Renal cortical epithelial cell (primary cell): ENCODE results near the gene SPDYE9. TPM values are rescaled to one million over a fixed set of nuclear protein-coding genes. Genes with fewer than 3 reads are reported as not detected.
"Not testable (repeated sequence)": the region's sequence is repeated elsewhere in the genome, so short reads cannot be mapped to it uniquely, and the experiment has no call there.

Experiments
- DNase-seq: peaks from one replicate; pipeline ENCODE4 v3.0.0-alpha.2; 2011; ENCODE audit warnings: low read depth
- total RNA-seq: library from RNA; depleted of rRNA; stranded (reverse); fragments of >200 nt; gene quantifications from 2 replicates; pipeline ENCODE4 v1.2.3, GENCODE V29; 2014

SPDYE9 gene, protein sequence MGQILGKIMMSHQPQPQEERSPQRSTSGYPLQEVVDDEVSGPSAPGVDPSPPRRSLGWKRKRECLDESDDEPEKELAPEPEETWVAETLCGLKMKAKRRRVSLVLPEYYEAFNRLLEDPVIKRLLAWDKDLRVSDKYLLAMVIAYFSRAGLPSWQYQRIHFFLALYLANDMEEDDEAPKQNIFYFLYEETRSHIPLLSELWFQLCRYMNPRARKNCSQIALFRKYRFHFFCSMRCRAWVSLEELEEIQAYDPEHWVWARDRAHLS
- not detected in 2 replicates for total RNA-seq

DNA sequence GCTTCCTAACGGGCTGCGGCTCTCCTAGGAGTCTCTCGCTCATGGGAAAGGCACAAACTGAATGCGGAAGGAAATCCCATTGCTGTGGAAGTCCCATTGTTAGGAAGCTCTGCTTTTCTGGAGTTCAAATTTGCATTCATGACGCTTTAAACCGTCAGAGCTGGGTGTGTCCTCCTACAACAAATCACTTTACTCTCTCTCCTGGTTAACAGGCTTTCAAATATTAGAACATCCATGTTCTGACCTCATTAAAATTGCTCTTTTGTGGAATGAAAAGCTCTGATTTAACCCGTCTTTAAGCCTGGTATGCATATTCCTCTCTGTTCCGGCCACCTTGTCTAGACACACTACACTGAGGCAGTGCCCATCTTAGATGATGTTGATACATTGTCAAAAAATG lies at the start of gene SPDYE9:
Gene SPDYE9 (minus strand): TSS at position 101 of the 400 bp plus-strand sequence. CDS start 1,800 bp downstream, outside the sequence.
- DNase-seq: not testable (repeated sequence)

DNA sequence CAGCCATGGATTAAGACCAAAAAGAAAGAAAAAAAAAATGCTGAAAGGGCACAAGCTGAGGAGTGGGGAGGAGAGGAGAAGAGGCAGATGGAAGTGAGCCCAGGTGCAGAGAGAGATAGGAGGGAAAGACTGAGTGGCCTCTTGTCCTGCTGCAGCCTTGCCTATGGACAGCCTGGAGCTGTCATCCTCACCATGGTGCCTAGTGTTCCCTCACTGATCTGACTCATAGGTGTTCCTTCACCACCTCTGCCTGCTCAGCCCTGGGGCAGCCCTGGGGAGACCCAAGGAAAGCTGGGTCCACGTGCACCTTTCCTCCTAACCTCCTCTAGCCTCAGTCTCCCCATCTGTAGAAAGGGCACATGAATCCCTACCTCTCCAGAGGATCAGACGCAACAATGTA lies 49.0 kb upstream of the SPDYE9 start:
- DNase-seq: not testable (repeated sequence)

DNA sequence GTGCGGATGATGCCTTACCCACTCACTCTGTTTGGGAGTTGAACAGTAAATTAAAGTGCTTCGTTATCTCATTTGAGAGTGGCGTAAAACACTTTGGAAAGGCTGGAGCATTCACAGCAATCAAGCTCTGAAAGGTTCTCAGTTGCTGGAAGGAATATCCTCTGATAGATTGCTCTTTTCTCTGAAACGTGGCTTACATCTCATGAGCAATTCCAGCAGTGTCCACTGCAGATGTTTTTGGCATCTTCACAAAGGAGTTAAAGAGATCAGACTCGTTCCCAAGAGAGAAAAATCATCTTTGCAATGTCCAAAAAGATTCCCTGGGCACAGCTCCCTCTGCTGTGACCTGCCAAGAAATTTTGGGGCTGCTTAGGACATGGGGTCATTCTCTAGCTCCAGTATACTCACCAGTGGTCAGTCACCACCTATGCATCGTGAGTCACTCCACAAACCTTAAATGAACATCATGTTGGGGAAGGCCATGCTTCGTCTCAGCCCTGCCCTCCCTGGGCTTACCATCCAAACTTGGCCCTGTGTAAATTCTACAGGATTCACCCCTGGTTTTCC lies 46.9 kb upstream of the SPDYE9 start:
- DNase-seq: not testable (repeated sequence)

DNA sequence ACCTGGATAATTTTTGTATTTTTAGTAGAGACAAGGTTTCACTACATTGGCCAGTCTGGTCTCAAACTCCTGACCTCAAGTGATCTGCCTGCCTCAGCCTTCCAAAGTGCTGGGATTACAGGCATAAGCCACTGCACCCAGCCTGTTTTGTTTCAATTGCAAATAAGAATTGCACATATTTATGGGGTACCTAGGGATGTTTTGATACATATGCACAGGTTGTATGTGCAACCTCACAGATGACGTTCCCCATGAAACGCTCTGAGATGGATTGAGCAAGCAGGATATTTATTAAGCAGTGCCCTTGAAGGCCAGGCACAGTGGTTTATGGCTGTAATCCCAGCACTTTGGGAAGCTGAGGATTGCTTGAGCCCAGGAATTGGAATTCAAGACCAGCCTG lies 44.8 kb upstream of the SPDYE9 start:
- DNase-seq: not testable (repeated sequence)

DNA sequence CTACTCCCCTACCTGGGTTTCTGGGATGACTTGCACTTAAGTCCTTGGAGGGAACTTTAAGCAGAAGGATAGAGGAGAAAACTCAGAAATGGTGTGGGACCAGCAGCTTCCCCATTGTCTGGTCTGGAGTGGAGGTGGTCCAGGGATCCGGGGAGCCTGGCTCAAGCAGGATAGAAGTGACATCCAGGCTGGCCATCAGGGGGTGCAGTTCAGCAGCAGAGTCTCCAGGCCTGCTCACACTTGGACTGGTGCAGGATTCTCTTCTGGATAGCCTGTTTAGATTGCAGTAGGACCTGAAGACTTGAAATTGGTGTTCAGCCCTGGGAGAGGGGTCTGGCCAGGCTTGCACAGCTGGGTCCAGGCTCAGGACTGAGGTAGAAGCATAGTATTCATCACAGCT lies 38.3 kb upstream of the SPDYE9 start:
- not testable (repeated sequence) for DNase-seq

DNA sequence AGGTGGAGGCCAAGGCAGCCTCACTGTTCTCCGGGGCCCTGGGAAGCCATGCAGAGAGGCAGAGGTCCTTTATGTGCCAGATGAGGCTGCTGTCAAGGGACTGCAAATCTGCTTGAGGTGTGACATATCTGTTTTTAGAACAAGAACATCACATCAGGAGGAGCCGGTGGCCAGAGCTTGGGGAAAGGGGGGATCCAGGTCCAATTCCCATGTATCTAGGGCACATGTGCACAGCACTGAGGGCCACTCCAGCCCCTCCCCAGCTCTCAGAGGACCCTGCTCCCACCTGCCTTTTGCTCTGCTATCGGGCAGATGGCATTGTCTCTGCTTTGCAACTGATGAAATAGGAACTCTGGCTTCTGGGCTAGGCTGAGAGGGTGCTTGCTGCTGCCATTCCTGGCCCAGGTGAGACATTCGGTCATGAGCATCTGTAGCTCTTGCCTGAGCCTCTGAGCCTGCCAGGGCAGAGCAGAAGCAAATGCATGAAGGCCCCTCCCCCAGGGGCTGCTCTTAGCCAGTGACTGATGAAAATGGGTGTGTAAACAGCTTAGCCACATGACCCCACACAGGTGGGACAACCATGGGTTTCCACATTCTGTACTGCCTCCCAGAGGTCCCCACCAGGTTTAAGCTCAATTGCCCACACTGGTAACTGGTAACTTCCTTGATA lies 37.1 kb upstream of the SPDYE9 start:
- DNase-seq: not testable (repeated sequence)

DNA sequence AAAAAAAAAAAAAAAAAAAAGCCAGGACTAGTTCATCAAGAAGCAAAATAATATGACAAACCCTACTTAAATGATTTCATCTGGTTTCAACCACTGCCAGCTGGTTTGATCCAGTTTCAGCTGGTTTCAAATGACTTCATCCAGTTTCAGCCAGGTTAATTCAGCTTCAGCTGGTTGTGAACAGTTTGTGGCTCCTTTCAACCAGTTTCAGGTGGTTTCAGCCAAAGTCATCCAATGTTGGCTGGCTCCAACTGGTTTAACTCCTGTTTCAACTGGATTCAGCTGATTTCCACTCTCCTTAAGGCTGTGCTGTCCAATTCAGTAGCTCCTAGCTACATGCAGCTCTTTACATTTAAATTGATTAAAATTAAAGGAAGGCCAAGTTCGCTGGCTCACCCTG lies 32.3 kb upstream of the SPDYE9 start:
- DNase-seq: not testable (repeated sequence)

DNA sequence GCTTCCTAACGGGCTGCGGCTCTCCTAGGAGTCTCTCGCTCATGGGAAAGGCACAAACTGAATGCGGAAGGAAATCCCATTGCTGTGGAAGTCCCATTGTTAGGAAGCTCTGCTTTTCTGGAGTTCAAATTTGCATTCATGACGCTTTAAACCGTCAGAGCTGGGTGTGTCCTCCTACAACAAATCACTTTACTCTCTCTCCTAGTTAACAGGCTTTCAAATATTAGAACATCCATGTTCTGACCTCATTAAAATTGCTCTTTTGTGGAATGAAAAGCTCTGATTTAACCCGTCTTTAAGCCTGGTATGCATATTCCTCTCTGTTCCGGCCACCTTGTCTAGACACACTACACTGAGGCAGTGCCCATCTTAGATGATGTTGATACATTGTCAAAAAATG lies 28.0 kb downstream of the SPDYE9 start, which contains the start of gene SPDYE11:
Gene SPDYE11 (minus strand): TSS at position 101 of the 400 bp plus-strand sequence. CDS start 1,800 bp downstream, outside the sequence.
- not testable (repeated sequence) for DNase-seq

DNA sequence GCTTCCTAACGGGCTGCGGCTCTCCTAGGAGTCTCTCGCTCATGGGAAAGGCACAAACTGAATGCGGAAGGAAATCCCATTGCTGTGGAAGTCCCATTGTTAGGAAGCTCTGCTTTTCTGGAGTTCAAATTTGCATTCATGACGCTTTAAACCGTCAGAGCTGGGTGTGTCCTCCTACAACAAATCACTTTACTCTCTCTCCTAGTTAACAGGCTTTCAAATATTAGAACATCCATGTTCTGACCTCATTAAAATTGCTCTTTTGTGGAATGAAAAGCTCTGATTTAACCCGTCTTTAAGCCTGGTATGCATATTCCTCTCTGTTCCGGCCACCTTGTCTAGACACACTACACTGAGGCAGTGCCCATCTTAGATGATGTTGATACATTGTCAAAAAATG lies 56.2 kb downstream of the SPDYE9 start, which contains the start of gene SPDYE8:
Gene SPDYE8 (minus strand): TSS at position 101 of the 400 bp plus-strand sequence. CDS start 1,800 bp downstream, outside the sequence.
- not testable (repeated sequence) for DNase-seq

Other genes with a start within 250 kb of the SPDYE9 start
- 3.5 and 12.7 TPM in 2 replicates for gene POM121, start 160.9 kb downstream of the SPDYE9 start, total RNA-seq
- gene TRIM74, start 116.6 kb downstream of the SPDYE9 start, total RNA-seq: 0.20 TPM in 1 of 2 replicates, not detected in the other
- not detected in 2 replicates for gene SPDYE8, start 56.3 kb downstream of the SPDYE9 start, total RNA-seq
- gene SPDYE11, start 28.1 kb downstream of the SPDYE9 start, total RNA-seq: not detected in 2 replicates
- gene NSUN5, start 222.8 kb upstream of the SPDYE9 start, total RNA-seq: 20.1 and 50.7 TPM in 2 replicates
- gene TRIM50, start 242.0 kb upstream of the SPDYE9 start, total RNA-seq: 0.05 TPM in 1 of 2 replicates, not detected in the other
- not detected in 2 replicates for gene FKBP6, start 242.1 kb upstream of the SPDYE9 start, total RNA-seq